Spleen (tissue), 11 donors: ENCODE results near the gene CBLL1. TPM values are rescaled to one million over a fixed set of nuclear protein-coding genes. Genes with fewer than 3 reads are reported as not detected.

Experiments used
- DNase-seq: peaks from one replicate; pipeline ENCODE4 v3.0.0-alpha.2; 2020
- H3K27ac ChIP-seq, 8 donors: fragments of 200-600 bp; sonication (generic) in 7 of 8; 1 replicate in 4 of 8; 2 replicates in 4 of 8; pipeline versions ENCODE4 v1.5.0 to v1.8.0; 2016 to 2021; ENCODE audit warnings: inconsistent platforms in 4 of 8, mild to moderate bottlenecking in 4 of 8, moderate library complexity in 1 of 8
- H3K27me3 ChIP-seq, 7 donors: fragments of 200-600 bp; sonication (generic) in 6 of 7; replicated peaks in 1 of 7; 1 replicate in 4 of 7; 2 replicates in 3 of 7; pipeline versions ENCODE4 v1.5.0 to v1.8.0; 2016 to 2021; ENCODE audit warnings: inconsistent platforms in 3 of 7, mild to moderate bottlenecking in 1 of 7
- H3K36me3 ChIP-seq, 6 donors: fragments of 200-600 bp; sonication (generic) in 5 of 6; 1 replicate in 4 of 6; 2 replicates in 2 of 6; pipeline versions ENCODE4 v1.5.0 to v1.8.0; 2016 to 2021; ENCODE audit warnings: inconsistent platforms in 2 of 6
- H3K4me1 ChIP-seq, 6 donors: fragments of 200-600 bp; sonication (generic) in 5 of 6; 1 replicate in 3 of 6; 2 replicates in 3 of 6; pipeline versions ENCODE4 v1.5.0 to v1.8.0; 2016 to 2021; ENCODE audit warnings: inconsistent platforms in 3 of 6
- H3K4me3 ChIP-seq, 8 donors: fragments of 200-600 bp; sonication (generic) in 7 of 8; 1 replicate in 4 of 8; 2 replicates in 4 of 8; pipeline versions ENCODE4 v1.5.0 to v1.8.0; 2016 to 2021; ENCODE audit warnings: inconsistent platforms in 4 of 8, mild to moderate bottlenecking in 4 of 8, moderate library complexity in 2 of 8
- H3K9me3 ChIP-seq, 8 donors: fragments of 200-600 bp; sonication (generic) in 7 of 8; 1 replicate in 4 of 8; 2 replicates in 4 of 8; pipeline versions ENCODE4 v1.5.0 to v1.8.0; 2016 to 2021; ENCODE audit warnings: inconsistent platforms in 4 of 8
- POLR2A ChIP-seq, 3 donors: fragments of 450-650 bp; IDR thresholded peaks; one replicate each; pipeline ENCODE4 v1.5.1; 2017; ENCODE audit warnings: antibody characterized with exemption in 3 of 3, mild to moderate bottlenecking in 1 of 3
- POLR2AphosphoS5 ChIP-seq, 3 donors: sonication (generic); formaldehyde crosslinking; IDR thresholded peaks; one replicate each; pipeline ENCODE4 v1.5.1; 2017; ENCODE audit warnings: antibody characterized with exemption in 3 of 3
- WGBS, 5 donors: extraction: QIAGEN DNeasy Blood & Tissue Kit in 3 of 5; methylation state at CpG; one replicate each; pipeline versions ENCODE4 v1.1.5 to v1.1.7; 2013 to 2018; 5-methylcytosine and 5-hydroxymethylcytosine counted together
- intact Hi-C: fragments of 100-400 bp; cut with DNase I; formaldehyde crosslinking; loops from one replicate; pipeline ENCODE4 v1.15.0; 2023; ENCODE audit warnings: low total_unique reads
- polyA plus RNA-seq, 3 donors: library from polyadenylated mRNA; stranded (reverse); fragments of 200-250 nt; gene quantifications; one replicate each; pipeline ENCODE4 v1.2.1, GENCODE V29; 2013
- total RNA-seq, 7 donors: library from RNA; depleted of rRNA in 3 of 7; stranded (reverse); fragments of >200 nt in 3 of 7; fragmentation: NEBNext Ultra II Directional in 4 of 7; extraction: Animal tissue kit (Norgen Biotek cat#: 25700) in 4 of 7; gene quantifications; one replicate each; pipeline versions ENCODE4 v1.1.0 to v1.2.1, GENCODE V29; 2016 to 2021
- TF ChIP-seq, protein P1 (sequence below), 11 experiments: fragments of 200-600 bp in 7 of 11; fragments of 450-650 bp in 4 of 11; sonication (generic) in 4 of 11; IDR thresholded peaks in 8 of 11; conservative IDR thresholded peaks in 3 of 11; 1 replicate in 7 of 11; 2 replicates in 4 of 11; pipeline versions ENCODE4 v1.4.0 to v1.8.0; 2016 to 2021; ENCODE audit warnings: antibody characterized with exemption in 11 of 11, inconsistent platforms in 4 of 11, mild to moderate bottlenecking in 1 of 11
- donor health status: healthy with polysubstance abuse.
- donor health status: DM: no; HTN: no; CAD: no; lungs with moderate emphysema.
- donor health status: DM: no; HTN: no; CAD: no.
- donor health status: Bipolar disorder and iron deficiency.
- donor health status: healthy.
- donor health status: DM: no; HTN: no; CAD: no.
- donor health status: DM: yes; HTN: yes; CAD: no.

The CBLL1 gene
- total and polyA plus RNA-seq, 10 donors = 5.4 to 41.0 (median 31.1) TPM

DNA sequence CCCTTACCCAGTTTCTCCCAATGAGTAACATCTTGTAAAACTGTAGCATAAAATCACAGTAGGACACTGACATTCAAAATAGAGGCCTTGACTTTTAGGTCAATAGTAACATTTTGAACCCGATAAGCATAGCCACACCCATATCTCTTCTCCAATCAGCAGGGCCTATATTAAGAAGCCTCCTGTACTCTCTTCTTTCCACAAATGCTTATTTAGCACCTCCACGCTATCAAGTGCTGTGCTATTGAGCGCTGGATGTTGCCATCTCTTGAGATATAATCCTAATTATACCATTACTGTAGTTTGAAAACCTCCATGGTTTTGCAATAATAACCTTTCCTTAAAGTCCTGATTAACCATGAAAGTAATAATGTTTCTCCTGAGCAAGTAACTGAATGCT is 40.1 kb upstream of the CBLL1 start:
- no peak for TF ChIP-seq POLR2AphosphoS5 (IDR thresholded peaks at IDR 0.05)
- TF ChIP-seq, protein P1, sequence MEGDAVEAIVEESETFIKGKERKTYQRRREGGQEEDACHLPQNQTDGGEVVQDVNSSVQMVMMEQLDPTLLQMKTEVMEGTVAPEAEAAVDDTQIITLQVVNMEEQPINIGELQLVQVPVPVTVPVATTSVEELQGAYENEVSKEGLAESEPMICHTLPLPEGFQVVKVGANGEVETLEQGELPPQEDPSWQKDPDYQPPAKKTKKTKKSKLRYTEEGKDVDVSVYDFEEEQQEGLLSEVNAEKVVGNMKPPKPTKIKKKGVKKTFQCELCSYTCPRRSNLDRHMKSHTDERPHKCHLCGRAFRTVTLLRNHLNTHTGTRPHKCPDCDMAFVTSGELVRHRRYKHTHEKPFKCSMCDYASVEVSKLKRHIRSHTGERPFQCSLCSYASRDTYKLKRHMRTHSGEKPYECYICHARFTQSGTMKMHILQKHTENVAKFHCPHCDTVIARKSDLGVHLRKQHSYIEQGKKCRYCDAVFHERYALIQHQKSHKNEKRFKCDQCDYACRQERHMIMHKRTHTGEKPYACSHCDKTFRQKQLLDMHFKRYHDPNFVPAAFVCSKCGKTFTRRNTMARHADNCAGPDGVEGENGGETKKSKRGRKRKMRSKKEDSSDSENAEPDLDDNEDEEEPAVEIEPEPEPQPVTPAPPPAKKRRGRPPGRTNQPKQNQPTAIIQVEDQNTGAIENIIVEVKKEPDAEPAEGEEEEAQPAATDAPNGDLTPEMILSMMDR (IDR thresholded peaks at IDR 0.05 in 8 of 11, conservative IDR thresholded peaks at IDR 0.05 in 3 of 11) = no peak
- TF ChIP-seq POLR2A (IDR thresholded peaks at IDR 0.05) = no peak

DNA sequence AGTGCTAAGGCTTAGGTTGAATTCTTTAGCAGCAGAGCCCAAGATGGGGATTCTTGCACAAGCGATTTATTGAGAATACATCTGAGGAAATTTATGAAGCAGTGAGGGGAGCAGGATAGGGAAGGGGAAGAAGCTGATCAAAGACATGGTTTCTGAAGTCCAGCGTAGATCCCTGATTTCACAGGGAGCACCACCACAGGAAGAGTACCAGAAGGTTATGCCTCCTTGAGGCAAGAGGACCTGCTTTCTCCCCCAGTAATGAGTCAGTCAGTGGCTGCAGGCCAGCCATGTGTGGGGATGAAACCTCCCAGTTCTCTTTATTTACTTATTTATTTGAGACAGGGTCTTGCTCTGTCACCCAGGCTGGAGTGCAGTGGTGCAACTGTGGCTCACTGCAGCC is 35.0 kb upstream of the CBLL1 start:
- no peaks in the 10 kb centered on the region for H3K4me1 ChIP-seq
- TF ChIP-seq POLR2A (IDR thresholded peaks at IDR 0.05) (no peak), POLR2AphosphoS5 (IDR thresholded peaks at IDR 0.05) (no peak)
- TF ChIP-seq, protein P1 (IDR thresholded peaks at IDR 0.05 in 8 of 11, conservative IDR thresholded peaks at IDR 0.05 in 3 of 11) = no peak
- no peaks in the 10 kb centered on the region for H3K27me3 ChIP-seq
- H3K4me3 ChIP-seq = no peak overlapping the region
- intact Hi-C loops = no loop called here
- no peak for DNase-seq
- H3K27ac ChIP-seq = no peak overlapping the region
- 89 to 97% (median 94%) methylated on average over 2 of the region's 2 CpGs for WGBS, 5 donors
- no peaks in the 10 kb centered on the region for H3K36me3 ChIP-seq
- no peaks in the 10 kb centered on the region for H3K9me3 ChIP-seq

More for the DNA sequence above, 40.1 kb upstream of the CBLL1 start:
- Histone ChIP-seq H3K27me3 (no peaks in the 10 kb centered on the region), H3K4me1 (no peaks in the 10 kb centered on the region), H3K4me3 (no peak overlapping the region), H3K9me3 (no peaks in the 10 kb centered on the region), H3K27ac (no peak overlapping the region), H3K36me3 (no peaks in the 10 kb centered on the region)
- 67 to 86% (median 78%) methylated on average over 3 of the region's 3 CpGs for WGBS, 5 donors
- intact Hi-C loops = no loop called here
- no peak for DNase-seq

DNA sequence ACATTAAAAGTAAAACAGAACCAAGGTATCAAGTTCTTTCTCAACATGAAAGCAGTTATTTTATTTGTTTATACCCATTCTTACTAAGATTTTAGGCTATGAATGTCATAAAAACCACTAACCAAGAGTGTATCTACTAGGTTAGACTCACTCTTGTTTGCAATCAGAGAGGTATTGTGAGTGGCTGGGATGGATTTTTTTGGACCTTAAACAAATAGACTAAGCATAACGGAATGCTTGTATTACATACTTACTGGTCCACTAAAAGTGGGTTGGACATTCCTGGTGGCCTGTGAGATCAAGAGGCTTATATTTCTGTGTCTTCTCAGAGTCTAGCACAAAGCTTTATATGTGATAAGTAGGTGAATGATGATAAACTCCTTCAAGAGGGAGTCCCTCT is 32.6 kb upstream of the CBLL1 start:
- intact Hi-C loops = no loop called here
- TF ChIP-seq POLR2AphosphoS5 (IDR thresholded peaks at IDR 0.05) (no peak), POLR2A (IDR thresholded peaks at IDR 0.05) (no peak)
- TF ChIP-seq, protein P1 (IDR thresholded peaks at IDR 0.05 in 8 of 11, conservative IDR thresholded peaks at IDR 0.05 in 3 of 11) = no peak
- 82 to 97% (median 87%) methylated on average over 1 of the region's 1 CpG for WGBS, 5 donors

DNA sequence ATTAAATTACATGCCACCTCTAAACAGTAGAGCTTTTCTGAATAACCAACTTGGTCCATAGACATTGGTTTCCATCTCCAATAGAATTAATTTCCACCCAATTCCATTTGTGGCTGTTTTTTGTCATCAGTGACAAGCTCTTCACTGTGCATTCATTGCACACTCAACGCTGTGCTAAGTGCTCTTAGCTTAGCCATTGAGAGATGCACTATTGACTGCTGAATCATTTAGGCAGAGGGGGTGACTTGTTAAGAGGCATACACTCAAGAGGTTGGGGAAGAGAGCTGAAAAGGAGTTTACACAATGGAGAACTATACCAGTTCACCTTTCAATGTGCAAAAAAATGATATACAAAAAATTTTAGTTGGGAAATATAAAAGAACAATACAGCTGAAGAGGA is 31.9 kb upstream of the CBLL1 start:
- WGBS, 5 donors = 74 to 88% (median 81%) methylated on average over 1 of the region's 1 CpG
- intact Hi-C loops = no loop called here
- H3K9me3 ChIP-seq = no peaks in the 10 kb centered on the region
- no peak overlapping the region for H3K4me3 ChIP-seq
- H3K27ac ChIP-seq = no peak overlapping the region
- no peaks in the 10 kb centered on the region for H3K36me3 ChIP-seq
- no peaks in the 10 kb centered on the region for H3K27me3 ChIP-seq
- TF ChIP-seq, protein P1 (IDR thresholded peaks at IDR 0.05 in 8 of 11, conservative IDR thresholded peaks at IDR 0.05 in 3 of 11) = no peak
- TF ChIP-seq POLR2AphosphoS5 (IDR thresholded peaks at IDR 0.05) (no peak), POLR2A (IDR thresholded peaks at IDR 0.05) (no peak)
- no peak for DNase-seq
- no peaks in the 10 kb centered on the region for H3K4me1 ChIP-seq

More for the DNA sequence above, 32.6 kb upstream of the CBLL1 start:
- no peaks in the 10 kb centered on the region for H3K27me3 ChIP-seq
- no peaks in the 10 kb centered on the region for H3K36me3 ChIP-seq
- no peak overlapping the region for H3K27ac ChIP-seq
- no peaks in the 10 kb centered on the region for H3K9me3 ChIP-seq
- no peak for DNase-seq
- H3K4me3 ChIP-seq = no peak overlapping the region
- no peaks in the 10 kb centered on the region for H3K4me1 ChIP-seq
